ENCODE results near the gene PAWR.

The PAWR gene

DNA sequence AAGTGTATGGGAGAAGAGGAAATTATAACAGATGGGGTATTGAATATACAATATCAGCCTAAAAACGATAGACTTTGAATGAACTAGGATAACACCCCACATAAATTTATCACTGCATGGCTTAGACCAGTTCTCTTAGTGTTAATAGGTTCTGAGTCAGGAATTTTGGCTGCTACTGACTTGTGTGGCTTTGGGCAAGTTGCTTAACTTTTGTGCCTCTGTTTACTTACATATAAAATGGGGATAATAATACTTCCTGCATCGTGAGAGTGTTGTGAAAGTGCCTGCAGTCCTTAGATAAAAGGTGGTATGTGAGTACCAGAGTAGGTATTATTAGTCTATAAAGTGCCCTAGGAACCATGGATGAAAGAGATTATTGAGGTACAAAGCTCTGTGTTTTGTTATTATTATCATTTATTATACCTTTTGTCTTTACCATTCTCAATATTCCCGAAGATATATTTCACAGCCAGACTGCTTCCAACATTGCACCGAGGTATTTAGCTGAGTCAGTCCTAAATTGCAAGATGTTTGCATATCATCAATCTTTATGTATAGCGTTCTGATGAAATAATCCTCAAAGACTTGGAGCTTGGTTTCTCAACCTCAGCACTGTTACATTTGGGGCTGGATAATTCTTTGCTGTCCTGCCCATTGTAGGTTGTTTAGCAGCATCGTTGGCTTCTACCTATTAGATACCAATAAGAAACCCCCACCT, 2.3 kb upstream of the PAWR start:
- Histone ChIP-seq H3K9ac (ENCODE audit: low read length) (no peak overlapping the region), H3K9me2 (replicated peaks; ENCODE audit: insufficient read depth, low read length) (no peaks in the 10 kb centered on the region), H3K4me1 (ENCODE audit: low read length) (no peaks in the 10 kb centered on the region), H3K4me3 (ENCODE audit: low read length) (no peak overlapping the region), H3K4me2 (ENCODE audit: low read depth, low read length) (no peak overlapping the region), H3K27me3 (replicated peaks; ENCODE audit: insufficient read depth, low read length) (no peaks in the 10 kb centered on the region), H4K20me1 (ENCODE audit: insufficient read depth, low read length) (no peaks in the 10 kb centered on the region), H3F3A (ENCODE audit: insufficient read depth, low read length) (peaks cover 16% of the 10 kb centered on the region; the same call in 1 of the 2 replicates), H3K9me3 (replicated peaks; ENCODE audit: insufficient read depth, low read length) (no peaks in the 10 kb centered on the region), H2AFZ (ENCODE audit: low read length) (no peak overlapping the region), H3K79me2 (ENCODE audit: low read length) (peaks cover 22% of the 10 kb centered on the region), H3K27ac (ENCODE audit: low read length) (no peak overlapping the region), H3K36me3 (replicated peaks; ENCODE audit: insufficient read depth, low read length) (no peaks in the 10 kb centered on the region)
- TF ChIP-seq, protein P1, sequence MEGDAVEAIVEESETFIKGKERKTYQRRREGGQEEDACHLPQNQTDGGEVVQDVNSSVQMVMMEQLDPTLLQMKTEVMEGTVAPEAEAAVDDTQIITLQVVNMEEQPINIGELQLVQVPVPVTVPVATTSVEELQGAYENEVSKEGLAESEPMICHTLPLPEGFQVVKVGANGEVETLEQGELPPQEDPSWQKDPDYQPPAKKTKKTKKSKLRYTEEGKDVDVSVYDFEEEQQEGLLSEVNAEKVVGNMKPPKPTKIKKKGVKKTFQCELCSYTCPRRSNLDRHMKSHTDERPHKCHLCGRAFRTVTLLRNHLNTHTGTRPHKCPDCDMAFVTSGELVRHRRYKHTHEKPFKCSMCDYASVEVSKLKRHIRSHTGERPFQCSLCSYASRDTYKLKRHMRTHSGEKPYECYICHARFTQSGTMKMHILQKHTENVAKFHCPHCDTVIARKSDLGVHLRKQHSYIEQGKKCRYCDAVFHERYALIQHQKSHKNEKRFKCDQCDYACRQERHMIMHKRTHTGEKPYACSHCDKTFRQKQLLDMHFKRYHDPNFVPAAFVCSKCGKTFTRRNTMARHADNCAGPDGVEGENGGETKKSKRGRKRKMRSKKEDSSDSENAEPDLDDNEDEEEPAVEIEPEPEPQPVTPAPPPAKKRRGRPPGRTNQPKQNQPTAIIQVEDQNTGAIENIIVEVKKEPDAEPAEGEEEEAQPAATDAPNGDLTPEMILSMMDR (IDR thresholded peaks at IDR 0.05; ENCODE audit: low read length) = no peak
- TF ChIP-seq EZH2 (optimal IDR thresholded peaks at IDR 0.05; ENCODE audit: low read depth, low read length) = no peak
- TF ChIP-seq EZH2phosphoT487 (IDR thresholded peaks at IDR 0.05; ENCODE audit: low read length) = no peak
- DNase-seq = no peak

DNA sequence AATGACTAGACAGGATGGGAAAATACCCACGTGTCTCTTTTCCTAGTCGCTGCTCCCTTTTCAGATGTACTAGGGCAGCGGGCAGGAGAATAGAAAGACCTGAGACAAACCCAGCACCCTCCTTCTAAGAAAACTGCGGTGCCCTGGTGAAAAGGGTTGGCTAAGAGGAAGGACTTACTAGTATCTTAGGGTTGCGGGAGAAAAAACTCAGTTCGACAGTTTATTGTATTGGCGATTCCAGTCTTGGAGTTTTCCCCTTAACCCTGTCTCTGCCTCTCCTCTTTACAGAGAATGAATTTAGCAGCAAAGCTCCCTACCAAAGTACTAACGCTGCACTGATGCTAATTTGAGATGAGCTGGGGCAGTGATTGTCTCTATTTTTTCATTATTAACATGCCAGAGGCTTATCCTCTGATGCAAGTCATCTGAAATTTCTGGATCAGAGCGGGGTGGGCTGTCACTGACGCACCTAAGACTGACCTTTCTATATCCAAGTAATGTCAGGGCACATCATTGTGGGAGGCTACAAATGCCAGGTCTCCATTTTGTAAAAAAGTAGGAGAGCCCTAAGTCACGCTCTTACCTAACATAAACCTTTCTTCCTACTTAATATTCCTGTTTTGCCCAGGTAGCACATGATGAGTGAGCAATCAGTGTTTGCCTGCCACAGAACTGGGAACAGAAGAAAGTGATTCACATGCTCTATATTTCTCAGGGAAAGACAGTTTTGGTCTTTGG, 916 bp upstream of the PAWR start:
- no peak for TF ChIP-seq EZH2phosphoT487 (IDR thresholded peaks at IDR 0.05; ENCODE audit: low read length)
- TF ChIP-seq EZH2 (optimal IDR thresholded peaks at IDR 0.05; ENCODE audit: low read depth, low read length) = no peak
- TF ChIP-seq, protein P1 (IDR thresholded peaks at IDR 0.05; ENCODE audit: low read length) = no peak
- Histone ChIP-seq H3K36me3 (replicated peaks; ENCODE audit: insufficient read depth, low read length) (no peaks in the 10 kb centered on the region), H3K4me3 (ENCODE audit: low read length) (peak overlapping the region; percentile 76), H3K9me3 (replicated peaks; ENCODE audit: insufficient read depth, low read length) (no peaks in the 10 kb centered on the region), H3K4me1 (ENCODE audit: low read length) (peaks cover 5% of the 10 kb centered on the region; the same call in 1 of the 2 replicates), H3K9me2 (replicated peaks; ENCODE audit: insufficient read depth, low read length) (no peaks in the 10 kb centered on the region), H3K79me2 (ENCODE audit: low read length) (peaks cover 35% of the 10 kb centered on the region), H2AFZ (ENCODE audit: low read length) (peak overlapping the region; percentile 87), H4K20me1 (ENCODE audit: insufficient read depth, low read length) (0 out of 2 replicates have a peak, but pooled peaks cover 4% of the 10 kb centered on the region), H3K27ac (ENCODE audit: low read length) (peak overlapping the region; percentile 33; the same call in 1 of the 2 replicates), H3K27me3 (replicated peaks; ENCODE audit: insufficient read depth, low read length) (no peaks in the 10 kb centered on the region), H3K4me2 (ENCODE audit: low read depth, low read length) (peak overlapping the region; percentile 98), H3K9ac (ENCODE audit: low read length) (peak overlapping the region; percentile 53; the same call in 1 of the 2 replicates), H3F3A (ENCODE audit: insufficient read depth, low read length) (peaks cover 16% of the 10 kb centered on the region; the same call in 1 of the 2 replicates)
- no peak for DNase-seq

DNA sequence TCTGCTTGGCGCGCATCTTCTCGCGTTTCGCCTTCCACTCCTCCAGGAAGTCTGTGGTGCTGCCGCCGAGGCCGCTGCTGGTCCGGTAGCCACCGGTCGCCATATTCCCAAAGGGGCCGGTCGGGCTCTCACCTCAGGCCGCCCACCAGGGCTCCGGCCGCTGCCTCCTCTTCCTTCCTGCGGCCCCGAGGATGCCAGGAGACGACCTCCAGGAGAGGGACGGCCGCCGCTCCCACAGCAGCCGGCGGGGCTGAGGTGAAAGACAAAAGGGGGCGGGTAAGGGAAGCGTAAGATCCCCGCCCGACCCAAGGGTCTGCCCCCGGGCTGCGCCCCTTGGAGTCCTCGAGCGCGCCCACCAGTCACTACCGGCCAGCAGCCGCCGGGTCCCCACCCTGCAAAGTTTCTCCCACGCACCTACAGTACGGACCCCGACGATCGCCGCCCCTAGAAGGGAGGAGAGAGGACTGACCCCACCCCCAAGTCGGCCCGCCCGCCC, 574 bp downstream of the PAWR start:
- Histone ChIP-seq H3K36me3 (replicated peaks; ENCODE audit: insufficient read depth, low read length) (no peaks in the 10 kb centered on the region), H3K79me2 (ENCODE audit: low read length) (peaks cover 50% of the 10 kb centered on the region), H3F3A (ENCODE audit: insufficient read depth, low read length) (peaks cover 16% of the 10 kb centered on the region; the same call in 1 of the 2 replicates), H3K4me2 (ENCODE audit: low read depth, low read length) (peak overlapping the region; percentile 68; the same call in 1 of the 2 replicates), H2AFZ (ENCODE audit: low read length) (peak overlapping the region; percentile 93), H3K9me2 (replicated peaks; ENCODE audit: insufficient read depth, low read length) (no peaks in the 10 kb centered on the region), H4K20me1 (ENCODE audit: insufficient read depth, low read length) (0 out of 2 replicates have a peak, but pooled peaks cover 8% of the 10 kb centered on the region), H3K9ac (ENCODE audit: low read length) (peak overlapping the region; percentile 71; the same call in 1 of the 2 replicates), H3K27ac (ENCODE audit: low read length) (peak overlapping the region; percentile 58; the same call in 1 of the 2 replicates), H3K4me3 (ENCODE audit: low read length) (peak overlapping the region; percentile 94), H3K9me3 (replicated peaks; ENCODE audit: insufficient read depth, low read length) (no peaks in the 10 kb centered on the region), H3K27me3 (replicated peaks; ENCODE audit: insufficient read depth, low read length) (no peaks in the 10 kb centered on the region), H3K4me1 (ENCODE audit: low read length) (peaks cover 5% of the 10 kb centered on the region; the same call in 1 of the 2 replicates)
- peak; percentile 31 for DNase-seq
- TF ChIP-seq, protein P1 (IDR thresholded peaks at IDR 0.05; ENCODE audit: low read length) = no peak
- TF ChIP-seq EZH2phosphoT487 (IDR thresholded peaks at IDR 0.05; ENCODE audit: low read length) (no peak), EZH2 (optimal IDR thresholded peaks at IDR 0.05; ENCODE audit: low read depth, low read length) (no peak)

Data from MM.1S (cell line).